T-helper 1 cell treated with Interleukin-12 subunit alpha and Interleukin-12 subunit beta and Interleukin-4 antibody, amounts not matched to agents 30 μg/mL and 1 μg/mL, for 36 hours (primary cell): Measurements from ENCODE around the gene CCDC107.

ENCODE experiments used
- H3K27ac Mint-ChIP-seq: one replicate; pipeline ENCODE4 v1.8.0; 2021; ENCODE audit warnings: mild to moderate bottlenecking, mixed read lengths
- H3K27me3 Mint-ChIP-seq: one replicate; pipeline ENCODE4 v1.8.0; 2021; ENCODE audit warnings: low read depth, mixed read lengths
- H3K36me3 Mint-ChIP-seq: one replicate; pipeline ENCODE4 v1.8.0; 2021; ENCODE audit warnings: low read depth, mixed read lengths
- H3K4me1 Mint-ChIP-seq: one replicate; pipeline ENCODE4 v1.8.0; 2021; ENCODE audit warnings: low read depth, mixed read lengths
- H3K4me3 Mint-ChIP-seq: one replicate; pipeline ENCODE4 v1.8.0; 2021; ENCODE audit warnings: mild to moderate bottlenecking, moderate library complexity, mixed read lengths
- H3K9me3 Mint-ChIP-seq: one replicate; pipeline ENCODE4 v1.8.0; 2021; ENCODE audit warnings: mixed read lengths

CCDC107 gene

GRCh38 chr9:35689542-35690293 lies 31.6 kb downstream of the CCDC107 start, which contains the start of gene TPM2:
Gene TPM2 (minus strand): TSS chr9:35689925. CDS start chr9:35689817, 108 bp downstream.
- Mint-ChIP-seq H3K36me3 (no peaks in the 10 kb centered on the region), H3K9me3 (no peaks in the 10 kb centered on the region), H3K27ac (peak within 1 kb of the TSS; percentile 55), H3K4me1 (peaks cover 16% of the 10 kb centered on the region), H3K27me3 (no peaks in the 10 kb centered on the region), H3K4me3 (peak within 1 kb of the TSS; percentile 81)

- H3K27ac Mint-ChIP-seq: no peak overlapping the region
- peaks cover 16% of the 10 kb centered on the region for H3K4me1 Mint-ChIP-seq
- H3K4me3 Mint-ChIP-seq: peak overlapping the region; percentile 69
- H3K27me3 Mint-ChIP-seq: no peaks in the 10 kb centered on the region
- H3K9me3 Mint-ChIP-seq: no peaks in the 10 kb centered on the region
- no peaks in the 10 kb centered on the region for H3K36me3 Mint-ChIP-seq
Measured at GRCh38 chr9:35690294-35690613, 32.2 kb downstream of the CCDC107 start.

DNA sequence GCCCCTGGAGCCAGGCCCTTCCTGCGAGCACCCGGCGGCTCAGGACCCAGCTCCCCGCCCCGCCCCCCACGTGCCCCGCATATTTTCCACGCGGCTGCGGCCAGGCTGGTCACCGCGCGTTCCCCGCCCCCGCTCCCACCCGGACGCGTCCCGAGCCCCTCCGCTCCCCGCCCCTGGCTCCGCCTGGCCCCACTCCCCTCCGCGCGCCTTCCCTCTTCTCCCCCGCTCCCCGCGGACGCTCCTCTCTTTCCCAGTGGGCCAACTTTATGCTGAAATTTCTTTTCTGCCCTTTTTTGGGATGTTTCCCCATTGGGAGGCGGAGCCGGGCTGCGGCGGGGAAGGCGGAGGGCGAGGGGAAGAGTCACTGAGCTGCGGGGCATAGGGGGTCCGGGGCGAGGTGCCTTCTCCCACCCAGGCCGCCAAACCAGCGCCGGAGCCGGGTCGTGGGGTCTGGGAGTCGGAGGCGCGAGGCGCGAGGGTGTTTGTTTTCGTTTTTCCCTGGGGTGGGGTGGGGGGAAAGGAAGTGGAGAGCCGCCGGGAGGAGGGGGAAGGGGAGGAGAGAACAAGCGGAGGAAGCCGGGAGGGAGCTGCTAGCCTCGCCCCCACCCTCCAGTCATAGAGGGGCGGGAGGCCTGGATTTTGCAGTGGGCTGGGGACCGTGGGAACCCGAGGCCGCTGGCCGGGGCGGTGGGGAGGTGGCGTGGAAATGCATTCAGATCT lies 32.7 kb downstream of the CCDC107 start:
- Mint-ChIP-seq H3K27me3 (no peaks in the 10 kb centered on the region), H3K27ac (peak overlapping the region; percentile 41), H3K4me1 (peaks cover 16% of the 10 kb centered on the region), H3K9me3 (no peaks in the 10 kb centered on the region), H3K36me3 (no peaks in the 10 kb centered on the region), H3K4me3 (peak overlapping the region; percentile 79)

- Mint-ChIP-seq H3K9me3 (no peaks in the 10 kb centered on the region), H3K36me3 (peaks cover 2% of the 10 kb centered on the region), H3K4me3 (peak overlapping the region; percentile 79), H3K4me1 (peaks cover 16% of the 10 kb centered on the region), H3K27ac (no peak overlapping the region), H3K27me3 (no peaks in the 10 kb centered on the region)
Measured at GRCh38 chr9:35691334-35691650, 33.2 kb downstream of the CCDC107 start.

- H3K4me3 Mint-ChIP-seq: peak overlapping the region; percentile 79
- no peaks in the 10 kb centered on the region for H3K9me3 Mint-ChIP-seq
- peaks cover 7% of the 10 kb centered on the region for H3K36me3 Mint-ChIP-seq
- H3K27ac Mint-ChIP-seq: peak overlapping the region; percentile 12
- H3K4me1 Mint-ChIP-seq: peaks cover 18% of the 10 kb centered on the region
- H3K27me3 Mint-ChIP-seq: no peaks in the 10 kb centered on the region
Measured at GRCh38 chr9:35691757-35692301, 33.7 kb downstream of the CCDC107 start.

GRCh38 chr9:35695943-35696401 lies 37.9 kb downstream of the CCDC107 start:
- no peaks in the 10 kb centered on the region for H3K9me3 Mint-ChIP-seq
- no peaks in the 10 kb centered on the region for H3K27me3 Mint-ChIP-seq
- H3K27ac Mint-ChIP-seq: no peak overlapping the region
- peaks cover 24% of the 10 kb centered on the region for H3K36me3 Mint-ChIP-seq
- H3K4me3 Mint-ChIP-seq: no peak overlapping the region
- peaks cover 7% of the 10 kb centered on the region for H3K4me1 Mint-ChIP-seq

DNA sequence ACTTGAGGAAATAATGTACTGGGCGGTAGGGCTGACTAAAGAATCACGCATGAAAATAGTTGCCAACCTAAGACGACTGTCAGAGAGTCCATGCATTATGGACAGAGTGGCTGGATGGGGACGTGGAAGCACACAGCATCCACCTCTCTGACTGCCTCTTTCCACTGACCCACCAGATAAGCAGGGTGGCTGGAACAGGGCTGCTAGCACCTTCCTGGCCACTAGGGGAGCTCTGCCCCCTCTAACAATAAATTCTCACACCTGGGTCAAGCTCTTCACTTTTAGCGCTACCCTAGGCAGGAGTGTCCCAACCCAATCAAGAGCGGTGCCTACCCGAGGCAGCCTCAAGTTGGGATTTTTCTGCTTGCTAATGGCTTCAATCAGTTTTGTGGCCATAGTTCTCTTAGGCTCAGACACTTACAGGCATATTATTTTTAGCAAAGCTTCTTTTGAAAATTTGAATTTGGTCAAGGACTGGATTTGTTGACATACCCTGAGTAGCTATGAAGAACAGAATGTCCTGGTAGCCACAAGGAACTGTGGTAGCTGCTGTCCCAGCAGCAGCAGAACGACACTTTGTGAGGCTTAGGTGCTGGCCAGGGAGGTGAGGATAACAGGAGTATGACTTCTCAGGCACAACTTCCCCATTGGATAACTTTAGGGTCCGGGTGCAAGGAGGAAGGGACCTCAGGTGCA lies 38.6 kb downstream of the CCDC107 start:
- Mint-ChIP-seq H3K4me3 (no peak overlapping the region), H3K36me3 (peaks cover 24% of the 10 kb centered on the region), H3K27ac (no peak overlapping the region), H3K9me3 (no peaks in the 10 kb centered on the region), H3K4me1 (peaks cover 2% of the 10 kb centered on the region), H3K27me3 (no peaks in the 10 kb centered on the region)

DNA sequence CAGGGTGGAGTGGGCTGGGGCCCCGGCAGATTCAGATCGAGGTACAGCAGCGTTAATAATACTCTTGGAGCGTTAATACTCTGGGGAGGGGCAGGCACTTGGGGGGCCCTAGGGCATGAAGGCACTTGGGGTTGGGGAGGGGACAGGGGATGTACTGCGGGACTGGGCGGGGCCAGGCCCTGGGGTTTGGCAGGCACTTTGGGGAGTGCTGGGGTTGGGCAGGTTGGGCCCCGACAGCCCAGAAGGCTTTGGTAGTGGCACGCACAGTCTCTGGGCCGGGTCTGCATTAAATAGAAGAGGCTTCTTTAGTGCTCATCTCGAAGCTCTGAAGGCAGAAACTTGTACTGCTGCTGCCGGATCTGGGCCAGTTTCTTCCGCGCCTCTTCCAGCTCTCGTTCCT lies 39.4 kb downstream of the CCDC107 start:
- H3K9me3 Mint-ChIP-seq: no peaks in the 10 kb centered on the region
- H3K27ac Mint-ChIP-seq: no peak overlapping the region
- H3K27me3 Mint-ChIP-seq: no peaks in the 10 kb centered on the region
- H3K36me3 Mint-ChIP-seq: peaks cover 24% of the 10 kb centered on the region
- peaks cover 2% of the 10 kb centered on the region for H3K4me1 Mint-ChIP-seq
- no peak overlapping the region for H3K4me3 Mint-ChIP-seq

DNA sequence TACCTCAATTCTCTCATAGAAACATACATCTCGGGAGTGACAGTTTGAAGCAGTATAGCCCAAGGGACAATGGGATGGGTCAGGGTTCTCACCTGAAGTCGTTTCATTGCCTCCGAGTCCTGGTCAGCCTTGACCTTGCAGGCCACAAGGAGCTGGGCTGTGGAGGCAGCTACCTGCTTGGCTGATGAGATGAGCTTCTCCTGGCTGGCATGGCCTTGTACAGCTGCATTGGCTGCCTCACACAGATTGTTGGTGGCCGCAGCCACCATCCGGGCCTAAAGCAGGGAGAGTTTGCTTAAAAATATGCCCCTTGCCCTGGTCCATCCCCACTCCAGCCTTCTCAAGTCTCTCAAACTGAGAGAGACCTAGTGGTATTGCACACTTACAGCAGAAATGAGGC lies 40.1 kb downstream of the CCDC107 start:
- Mint-ChIP-seq H3K27me3 (no peaks in the 10 kb centered on the region), H3K36me3 (peaks cover 31% of the 10 kb centered on the region), H3K4me1 (peaks cover 2% of the 10 kb centered on the region), H3K9me3 (no peaks in the 10 kb centered on the region), H3K27ac (no peak overlapping the region), H3K4me3 (no peak overlapping the region)

GRCh38 chr9:35700031-35700430 lies 41.9 kb downstream of the CCDC107 start:
- no peaks in the 10 kb centered on the region for H3K9me3 Mint-ChIP-seq
- H3K36me3 Mint-ChIP-seq: peaks cover 39% of the 10 kb centered on the region
- H3K4me1 Mint-ChIP-seq: peaks cover 2% of the 10 kb centered on the region
- no peak overlapping the region for H3K27ac Mint-ChIP-seq
- H3K27me3 Mint-ChIP-seq: no peaks in the 10 kb centered on the region
- no peak overlapping the region for H3K4me3 Mint-ChIP-seq

DNA sequence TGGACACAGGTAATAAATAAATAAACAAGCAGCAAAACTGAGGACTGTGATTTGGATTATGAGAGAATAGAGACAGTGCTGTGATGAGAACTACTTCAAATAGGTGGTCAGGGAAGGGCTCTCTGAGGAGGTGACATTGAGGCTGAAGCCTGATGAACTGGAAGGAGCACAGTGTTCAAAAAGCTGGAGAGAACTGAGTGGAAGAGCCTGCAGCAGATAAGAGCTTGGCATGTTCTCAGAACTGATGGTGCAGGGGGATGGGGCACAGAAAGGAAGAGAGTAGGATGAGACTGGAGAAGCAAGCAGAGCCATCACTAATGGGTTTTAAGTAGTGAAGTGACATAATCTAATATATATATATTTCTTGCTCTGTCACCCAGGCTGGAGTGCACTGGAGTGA lies 42.9 kb downstream of the CCDC107 start:
- Mint-ChIP-seq H3K27me3 (no peaks in the 10 kb centered on the region), H3K9me3 (no peaks in the 10 kb centered on the region), H3K4me1 (peaks cover 2% of the 10 kb centered on the region), H3K27ac (no peak overlapping the region), H3K4me3 (no peak overlapping the region), H3K36me3 (peaks cover 44% of the 10 kb centered on the region)

DNA sequence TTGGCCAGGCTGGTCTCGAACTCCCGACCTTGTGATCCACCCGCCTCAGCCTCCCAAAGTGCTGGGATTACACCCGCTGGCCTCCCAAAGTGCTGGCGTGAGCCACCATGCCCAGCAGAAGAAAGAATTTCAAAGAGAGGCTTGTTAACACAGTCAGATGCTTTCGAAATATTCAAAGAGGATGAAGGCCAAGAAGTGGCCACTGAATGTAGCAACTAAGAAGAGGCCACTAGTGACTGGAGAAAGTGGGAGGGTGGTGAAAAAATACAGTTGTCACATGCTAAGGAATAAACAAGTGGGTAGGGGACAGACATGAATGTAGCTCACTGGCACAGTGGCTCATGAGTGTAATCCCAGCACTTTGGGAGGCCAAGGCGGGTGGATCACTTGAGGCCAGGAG lies 44.6 kb downstream of the CCDC107 start:
- no peak overlapping the region for H3K4me3 Mint-ChIP-seq
- no peaks in the 10 kb centered on the region for H3K27me3 Mint-ChIP-seq
- H3K36me3 Mint-ChIP-seq: peaks cover 43% of the 10 kb centered on the region
- no peaks in the 10 kb centered on the region for H3K4me1 Mint-ChIP-seq
- H3K9me3 Mint-ChIP-seq: no peaks in the 10 kb centered on the region
- no peak overlapping the region for H3K27ac Mint-ChIP-seq

DNA sequence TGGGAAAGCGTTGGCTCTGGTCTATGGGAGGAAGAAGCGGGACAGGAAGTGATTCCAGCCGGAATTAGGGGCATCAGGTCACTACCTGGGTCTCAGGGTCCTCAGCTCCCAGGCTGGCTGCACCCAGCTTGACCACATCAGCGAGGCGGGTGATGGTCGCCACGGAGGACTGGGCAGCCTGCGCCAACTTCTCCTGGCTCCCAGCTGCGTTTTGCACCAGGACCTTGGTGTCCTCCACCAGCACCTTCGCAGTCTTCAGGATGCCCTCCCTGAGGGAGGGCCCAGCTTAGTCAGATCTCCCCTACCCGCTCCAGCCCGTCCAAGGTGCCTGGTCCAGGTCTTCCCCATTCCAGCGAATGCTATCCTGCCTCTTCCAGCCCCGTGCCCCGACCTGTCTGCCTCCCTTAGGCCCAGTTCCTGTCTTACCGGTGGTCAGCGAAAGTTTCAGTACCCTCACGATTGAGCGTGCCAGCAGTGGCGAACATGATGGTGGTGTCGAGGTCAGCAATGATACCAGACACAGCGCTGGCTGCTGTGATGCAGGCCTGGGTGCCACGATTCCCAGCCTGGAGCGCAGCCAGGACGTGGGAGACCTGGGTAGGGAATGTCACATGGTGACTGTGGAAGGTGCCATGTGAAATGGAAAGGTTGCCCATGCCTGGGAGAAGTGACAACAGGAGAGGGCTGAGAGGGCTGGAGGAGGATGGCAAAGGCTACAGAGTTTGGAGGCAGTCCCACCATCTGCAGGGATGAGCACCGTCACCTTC lies 46.0 kb downstream of the CCDC107 start:
- Mint-ChIP-seq H3K27ac (no peak overlapping the region), H3K4me1 (no peaks in the 10 kb centered on the region), H3K9me3 (no peaks in the 10 kb centered on the region), H3K36me3 (peaks cover 47% of the 10 kb centered on the region), H3K4me3 (no peak overlapping the region), H3K27me3 (no peaks in the 10 kb centered on the region)

DNA sequence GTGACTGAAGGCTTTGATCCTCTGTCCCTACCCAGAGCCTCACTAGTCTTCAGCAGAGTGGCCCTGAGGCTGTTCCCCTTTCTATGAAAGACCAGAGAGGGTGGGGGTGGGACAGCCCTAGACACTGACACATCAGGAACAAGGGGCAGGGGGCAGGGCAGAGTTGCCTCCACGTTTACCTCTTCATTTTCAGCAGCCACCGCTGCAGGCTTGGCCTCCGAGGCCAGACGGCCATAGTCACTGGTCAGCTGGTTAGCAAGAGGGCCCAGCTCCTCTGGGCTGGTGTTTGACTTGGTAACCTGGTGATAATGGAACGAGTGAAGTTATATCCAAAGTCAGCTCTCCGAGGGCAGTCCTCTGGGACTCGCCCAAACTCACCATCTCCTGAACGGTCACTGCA lies 47.3 kb downstream of the CCDC107 start:
- no peak overlapping the region for H3K27ac Mint-ChIP-seq
- no peaks in the 10 kb centered on the region for H3K27me3 Mint-ChIP-seq
- H3K36me3 Mint-ChIP-seq: peaks cover 53% of the 10 kb centered on the region
- no peak overlapping the region for H3K4me3 Mint-ChIP-seq
- H3K9me3 Mint-ChIP-seq: no peaks in the 10 kb centered on the region
- no peaks in the 10 kb centered on the region for H3K4me1 Mint-ChIP-seq
